HG02981 (cell line): ENCODE results near the gene ESRRA.

Experiments
- ATAC-seq: cut with Tn5 transposase; IDR thresholded peaks from one replicate; pipeline ENCODE4 v1.9.1; 2021; ENCODE audit warnings: mild to moderate bottlenecking, moderate library complexity; ENCODE audit not compliant: unreplicated experiment

The ESRRA gene

GRCh38 chr11:64291262-64291751 lies 14.0 kb upstream of the ESRRA start, which contains the start of gene KCNK4:
Gene KCNK4 (plus strand): TSS chr11:64291302. CDS start chr11:64293019, 1,717 bp downstream.
- ATAC-seq, result no peak

- ATAC-seq, result no peak
These were observed 13.4 kb upstream of the ESRRA start for GRCh38 chr11:64291752-64292459.

- no peak for ATAC-seq
These were observed 12.7 kb upstream of the ESRRA start for GRCh38 chr11:64292460-64293254.

- ATAC-seq, result no peak
These were observed 10.6 kb upstream of the ESRRA start for GRCh38 chr11:64294774-64295173.

- no peak for ATAC-seq
These were observed 9.6 kb upstream of the ESRRA start for GRCh38 chr11:64295760-64296159.

GRCh38 chr11:64296236-64296635 lies 9.1 kb upstream of the ESRRA start:
- ATAC-seq, result no peak

- no peak for ATAC-seq
These were observed 8.3 kb upstream of the ESRRA start for GRCh38 chr11:64296830-64297698.

- no peak for ATAC-seq
These were observed 7.5 kb upstream of the ESRRA start for GRCh38 chr11:64297699-64298358.

GRCh38 chr11:64298966-64299846 lies 6.1 kb upstream of the ESRRA start:
- ATAC-seq, result no peak

GRCh38 chr11:64299847-64300648 lies 5.3 kb upstream of the ESRRA start, which contains the start of gene CATSPERZ:
Gene CATSPERZ (plus strand): TSS chr11:64300358. CDS start chr11:64300411, 53 bp downstream.
- ATAC-seq, result no peak

GRCh38 chr11:64303109-64304031 lies 2.0 kb upstream of the ESRRA start:
- no peak for ATAC-seq

GRCh38 chr11:64304032-64304315 lies 1.4 kb upstream of the ESRRA start:
- no peak for ATAC-seq

GRCh38 chr11:64304316-64305072 lies 830 bp upstream of the ESRRA start:
- peak; percentile 31 for ATAC-seq

- peak; percentile 9 for ATAC-seq
These were observed 603 bp downstream of the ESRRA start for GRCh38 chr11:64305691-64306562.

- no peak for ATAC-seq
These were observed 1.2 kb downstream of the ESRRA start for GRCh38 chr11:64306563-64306875.

GRCh38 chr11:64306876-64307622 lies 1.7 kb downstream of the ESRRA start:
- no peak for ATAC-seq
